ENCODE data around the gene FAM83C.
"Not testable (repeated sequence)": the region's sequence is repeated elsewhere in the genome, so short reads cannot be mapped to it uniquely, and the experiment has no call there.

The FAM83C gene

DNA sequence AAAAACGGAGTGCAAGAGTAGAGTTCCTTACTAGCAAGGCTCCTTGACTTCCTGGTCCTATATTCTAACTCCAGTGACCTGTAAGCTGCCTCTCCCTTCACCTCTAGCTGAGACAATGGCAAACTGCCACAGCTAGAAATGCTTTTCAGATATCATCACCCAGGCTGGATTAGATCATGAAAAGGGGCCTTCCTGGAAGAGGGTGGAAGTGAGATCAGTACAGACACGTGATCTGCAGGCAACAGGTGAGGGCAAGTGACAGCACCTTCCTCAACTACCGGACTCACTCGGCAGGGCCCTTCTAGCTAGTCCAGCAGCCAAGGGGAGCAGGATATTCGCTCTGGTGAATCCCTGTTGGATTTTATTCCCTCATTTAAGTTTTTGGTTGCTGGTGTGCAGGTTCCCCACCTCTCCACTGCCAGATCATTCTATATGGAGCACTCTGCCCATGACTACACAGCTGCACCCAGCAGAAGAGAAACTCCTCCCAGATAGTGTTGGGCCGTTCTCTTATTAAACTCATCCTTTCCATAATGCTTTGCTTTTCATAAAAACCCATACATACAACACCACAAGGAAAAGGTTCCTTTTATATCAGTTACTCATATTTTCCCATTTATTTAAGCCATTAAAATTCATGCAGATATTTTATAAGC, 26.4 kb upstream of the FAM83C start:
- no peak for DNase-seq (ENCODE audit: low spot score)

DNA sequence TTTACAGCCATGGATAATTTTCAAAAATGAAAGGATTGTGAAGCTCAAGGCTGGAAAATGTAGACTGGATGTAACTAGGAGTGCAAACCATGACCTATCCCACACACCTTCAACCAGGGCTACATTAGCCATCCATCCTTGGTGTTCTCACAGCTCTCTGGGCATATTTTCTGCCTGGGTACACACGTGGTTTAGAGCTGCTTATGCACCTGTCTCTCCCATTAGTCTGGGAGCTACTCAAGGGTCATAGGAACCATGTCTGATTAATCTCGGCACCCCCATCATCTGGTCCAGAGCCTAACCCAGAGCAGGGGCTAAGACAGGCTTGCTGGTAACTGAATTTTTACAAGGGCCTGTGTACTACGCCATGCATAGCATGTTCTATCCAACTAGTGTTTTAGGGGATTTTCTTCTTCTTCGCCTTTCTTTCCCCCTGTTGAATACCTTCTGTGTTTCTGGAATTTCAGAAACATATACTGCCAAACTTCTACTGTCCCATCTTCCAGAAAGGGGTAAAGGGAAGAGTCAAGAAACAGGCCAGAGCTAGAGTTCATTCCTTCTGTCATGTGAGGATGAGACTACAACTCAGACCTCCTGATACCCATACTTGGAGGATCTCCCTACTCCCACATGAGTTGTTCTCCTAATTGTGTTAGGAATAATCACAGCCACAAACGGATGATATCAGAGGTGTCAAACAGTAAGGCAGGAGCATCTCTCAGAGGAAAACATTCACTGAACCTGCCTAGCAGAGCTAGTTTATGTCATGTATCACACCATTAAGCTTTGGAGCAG, 25.4 kb upstream of the FAM83C start:
- no peak for DNase-seq (ENCODE audit: low spot score)

DNA sequence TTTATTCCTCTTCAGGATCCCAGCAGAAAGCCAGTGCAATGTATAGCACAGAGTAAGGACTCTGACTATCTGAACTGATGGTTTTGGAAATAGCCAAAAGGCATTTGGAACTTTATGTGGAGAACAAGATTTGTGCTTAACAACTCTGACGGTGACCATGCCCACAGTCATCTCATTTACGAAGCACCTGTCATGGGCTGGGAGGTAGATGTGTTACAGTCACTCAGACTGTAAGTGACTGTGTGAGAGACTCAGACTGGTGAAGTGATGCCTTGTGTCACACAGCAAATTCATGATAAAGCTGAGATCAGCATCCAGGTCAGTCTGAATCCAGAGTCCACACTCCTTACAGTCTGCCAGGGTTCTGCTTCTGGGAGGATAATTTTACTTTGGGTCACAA, 23.9 kb upstream of the FAM83C start:
- no peak for DNase-seq (ENCODE audit: low spot score)

- DNase-seq (ENCODE audit: low spot score), result not testable (repeated sequence)
Observed at GRCh38 chr20:35315632-35316020, 23.4 kb upstream of the FAM83C start.

DNA sequence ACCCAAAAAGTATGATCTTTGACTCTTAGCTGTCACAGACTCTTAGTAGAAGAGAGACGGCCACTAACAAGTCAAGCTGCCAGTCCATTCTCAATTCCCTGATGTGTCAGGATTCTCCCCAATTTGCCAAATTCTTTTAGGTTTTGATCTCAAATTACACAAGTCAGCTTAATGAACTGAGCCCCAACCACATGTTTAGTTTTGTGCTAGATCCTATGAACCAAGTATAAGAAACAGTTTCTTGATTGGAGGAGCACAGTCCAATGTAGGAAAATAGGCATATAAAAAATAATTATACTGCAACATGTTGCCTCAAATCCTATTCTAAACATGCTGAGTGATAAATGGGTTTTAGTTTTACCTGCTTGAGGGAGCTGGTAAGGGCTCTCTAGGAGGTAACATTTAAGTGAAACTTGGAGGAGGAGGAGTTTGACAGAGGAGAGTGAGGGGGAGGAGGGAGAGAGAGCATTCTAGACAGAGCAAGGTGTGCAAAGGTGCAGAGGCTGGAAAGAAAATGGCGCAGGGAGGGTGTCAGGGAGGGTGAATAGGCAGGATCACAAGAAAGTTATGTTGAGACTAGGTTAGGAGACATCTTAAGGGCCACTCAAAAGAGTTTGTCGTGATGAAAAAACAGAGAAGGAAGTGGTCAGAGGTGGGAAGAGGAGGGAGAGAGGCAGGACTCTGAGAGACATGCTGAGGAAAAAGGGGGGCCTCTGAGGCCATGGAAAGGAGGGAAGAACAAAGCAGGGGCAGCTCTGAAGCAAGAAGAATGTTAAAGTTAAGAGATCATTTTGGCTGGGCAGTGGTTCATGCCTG, 22.8 kb upstream of the FAM83C start:
- no peak for DNase-seq (ENCODE audit: low spot score)

DNA sequence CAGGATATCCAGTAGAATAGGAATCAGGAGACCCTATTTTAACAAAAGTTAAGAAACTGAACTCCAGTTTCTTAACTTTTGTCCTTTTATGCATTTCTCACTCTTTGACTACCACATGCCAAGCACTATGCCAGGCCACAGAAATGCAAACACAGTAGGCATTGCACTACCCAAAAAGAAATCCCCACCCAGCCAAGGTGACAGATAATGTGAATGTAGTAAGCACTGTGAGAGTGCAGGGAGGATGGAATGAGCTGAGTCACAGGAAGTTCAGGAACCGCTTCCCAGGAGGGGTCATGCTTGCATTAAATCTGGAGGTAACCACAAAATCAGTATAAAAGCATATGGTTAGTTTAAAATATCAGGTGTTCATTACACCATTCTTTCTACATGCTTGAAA, 20.1 kb upstream of the FAM83C start:
- no peak for DNase-seq (ENCODE audit: low spot score)

- DNase-seq (ENCODE audit: low spot score), result no peak
Observed at GRCh38 chr20:35311822-35312221, 19.6 kb upstream of the FAM83C start.

GRCh38 chr20:35311409-35311808, 19.2 kb upstream of the FAM83C start:
- DNase-seq (ENCODE audit: low spot score), result no peak

DNA sequence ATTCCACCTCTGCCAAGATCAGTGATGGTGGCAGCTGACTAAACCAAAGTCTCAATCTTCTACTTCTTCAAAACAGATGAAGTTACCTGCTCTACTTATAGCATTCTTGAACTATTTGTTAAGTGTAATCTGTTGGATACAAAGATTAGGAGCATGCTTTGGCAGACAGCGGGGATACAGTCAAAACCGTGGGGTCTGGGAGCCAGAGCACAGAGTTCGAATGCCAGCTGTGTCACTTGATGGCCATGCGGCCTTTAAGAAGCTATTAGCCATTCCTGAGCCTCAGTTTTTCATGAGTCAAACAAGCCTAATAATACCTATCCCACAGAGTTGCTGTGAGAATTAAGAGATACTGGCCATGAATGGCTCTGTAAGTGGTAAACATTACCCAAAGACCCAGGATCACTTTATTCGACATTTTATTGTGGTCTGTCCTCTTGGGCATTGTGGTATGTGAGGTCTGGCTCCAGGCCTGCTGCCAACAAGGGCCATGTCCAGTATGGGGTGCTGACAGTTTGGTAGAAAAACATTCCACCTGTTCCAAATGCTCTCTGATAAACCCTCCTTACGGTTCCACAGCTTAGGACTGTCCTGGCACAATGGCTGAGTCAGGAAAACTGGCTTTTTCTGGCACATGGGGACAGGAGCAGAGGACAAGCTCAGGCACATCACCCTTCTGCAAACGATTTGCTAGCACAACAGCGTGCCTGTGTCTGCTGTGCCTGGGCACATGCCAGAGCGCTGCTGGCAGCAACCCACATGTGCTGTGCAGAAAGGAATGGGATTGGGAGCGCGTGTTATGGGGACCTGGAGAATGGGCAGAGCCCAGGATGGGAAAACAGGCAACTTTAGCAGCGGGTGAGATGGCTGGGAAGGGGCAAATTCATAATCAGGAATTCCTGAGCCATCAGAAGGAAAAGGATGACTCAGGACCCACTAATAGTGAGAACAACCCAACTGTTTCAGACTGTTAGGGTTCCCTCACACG, 15.7 kb upstream of the FAM83C start:
- no peak for DNase-seq (ENCODE audit: low spot score)

- DNase-seq (ENCODE audit: low spot score), result no peak
Observed at GRCh38 chr20:35306931-35307517, 14.8 kb upstream of the FAM83C start.

GRCh38 chr20:35305682-35306556, 13.7 kb upstream of the FAM83C start:
- DNase-seq (ENCODE audit: low spot score), result peak; percentile 37

- no peak for DNase-seq (ENCODE audit: low spot score)
Observed at GRCh38 chr20:35304956-35305355, 12.7 kb upstream of the FAM83C start.

DNA sequence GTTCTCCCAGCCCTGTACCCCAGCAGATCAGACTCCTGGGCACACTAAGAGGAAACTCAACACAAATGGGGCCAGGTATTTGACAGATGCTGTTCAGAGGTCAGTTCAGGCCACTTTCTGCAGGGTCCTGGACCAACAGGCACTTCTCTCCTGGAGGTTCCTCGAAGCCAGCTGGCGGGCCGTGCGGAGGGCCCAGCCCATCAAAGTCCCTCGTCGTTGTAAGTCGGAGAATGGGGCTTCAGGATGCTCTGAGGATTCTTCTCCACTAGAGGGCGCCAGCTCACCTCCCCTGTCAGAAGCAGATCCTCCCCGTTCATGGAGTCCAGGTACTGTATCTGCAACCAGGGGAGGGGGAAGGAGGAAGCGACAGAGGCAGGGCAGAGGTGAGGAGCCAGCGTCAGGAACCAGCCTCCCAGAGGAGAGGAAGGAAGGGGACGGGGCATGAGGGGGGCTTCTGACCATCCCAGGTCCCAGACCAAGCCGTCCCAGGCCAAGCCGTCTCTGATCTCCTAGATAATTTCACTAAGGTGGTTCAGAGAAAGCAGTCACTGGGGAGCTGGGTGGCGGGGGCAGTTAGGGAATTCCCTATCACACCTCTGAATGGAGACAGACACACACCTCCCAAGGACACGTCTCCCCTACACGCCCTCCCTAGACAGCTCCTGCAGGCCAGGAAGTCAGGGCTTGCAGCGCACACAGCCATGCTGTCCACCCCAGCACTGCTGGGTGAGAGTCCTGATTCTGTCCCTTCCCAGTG, 11.7 kb upstream of the FAM83C start:
- DNase-seq (ENCODE audit: low spot score), result peak; percentile 85

DNA sequence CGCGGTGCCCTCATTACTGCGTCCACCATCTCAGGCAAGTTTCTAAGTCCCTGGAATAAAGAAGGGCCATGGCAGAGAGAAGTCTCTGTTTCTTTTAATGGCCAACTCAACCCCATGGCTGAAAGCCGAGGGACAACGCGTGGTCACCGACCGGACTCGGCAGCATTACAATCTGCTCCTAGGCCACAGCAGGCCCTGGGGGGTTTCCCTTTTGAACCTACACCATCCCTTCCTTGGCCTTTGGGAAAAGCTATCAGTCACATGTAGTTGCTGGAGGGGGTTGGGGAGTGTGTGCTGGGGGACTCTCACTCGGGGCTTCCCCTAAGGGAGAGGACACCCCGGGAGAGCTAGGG, 11.1 kb upstream of the FAM83C start:
- no peak for DNase-seq (ENCODE audit: low spot score)

- DNase-seq (ENCODE audit: low spot score), result no peak
Observed at GRCh38 chr20:35302421-35303335, 10.5 kb upstream of the FAM83C start.

GRCh38 chr20:35301426-35301825, 9.2 kb upstream of the FAM83C start:
- DNase-seq (ENCODE audit: low spot score), result no peak

GRCh38 chr20:35300469-35301262, 8.4 kb upstream of the FAM83C start:
- DNase-seq (ENCODE audit: low spot score), result no peak

DNA sequence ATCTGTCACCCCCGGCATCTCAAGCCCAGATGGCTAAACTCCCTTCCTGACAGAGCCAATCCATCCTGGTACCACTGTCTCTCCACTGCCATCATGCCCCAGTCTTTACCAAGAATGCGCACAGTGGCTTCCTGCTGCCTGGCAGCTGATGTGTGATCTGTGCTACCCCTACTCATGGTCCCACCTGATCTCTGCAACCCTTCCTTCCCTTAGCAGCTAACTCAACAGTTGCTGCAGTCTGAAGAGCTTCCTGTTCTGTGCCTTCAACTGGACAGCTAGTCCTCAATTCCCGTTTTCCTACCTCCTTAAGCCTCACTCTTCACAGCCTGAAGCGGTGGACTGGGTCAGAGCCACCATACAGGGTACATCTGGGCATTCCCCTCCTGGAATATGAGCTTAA, 7.6 kb upstream of the FAM83C start:
- DNase-seq (ENCODE audit: low spot score), result no peak

Measured in CD4-positive, alpha-beta T cell treated with Interleukin-6 at 100 ng/mL for 8 hours (primary cell).